Mucosa of descending colon (tissue), 3 donors: ENCODE measurements around the gene HYOU1. TPM values are rescaled to one million over a fixed set of nuclear protein-coding genes. Genes with fewer than 3 reads are reported as not detected.
A peak's percentile ranks its signal among the peaks of the same experiment; 100 is the strongest.

Experiments
- ATAC-seq: fragments of 200-7000 bp; cut with Tn5 transposase; one replicate; pipeline ENCODE4 v1.9.1; 2020; ENCODE audit warnings: mild to moderate bottlenecking, moderate library complexity
- DNase-seq, 3 donors: peaks; one replicate each; pipeline ENCODE4 v3.0.0-alpha.2; 2020
- H3K36me3 ChIP-seq: fragments of 200-600 bp; one replicate; pipeline ENCODE4 v1.8.0; 2021; ENCODE audit warnings: low read depth, mild to moderate bottlenecking
- H3K4me1 ChIP-seq: fragments of 200-600 bp; one replicate; pipeline ENCODE4 v1.8.0; 2021; ENCODE audit warnings: low read depth, mild to moderate bottlenecking
- H3K4me3 ChIP-seq: fragments of 200-600 bp; one replicate; pipeline ENCODE4 v1.8.0; 2021; ENCODE audit warnings: mild to moderate bottlenecking
- H3K9me3 ChIP-seq: fragments of 200-600 bp; one replicate; pipeline ENCODE4 v1.8.0; 2021; ENCODE audit warnings: mild to moderate bottlenecking
- intact Hi-C, 2 donors: fragments of 100-400 bp; cut with DNase I in 1 of 2; cut with micrococcal nuclease in 1 of 2; formaldehyde crosslinking; loops; one replicate each; pipeline versions ENCODE4 v1.11.0 to v1.11.1; 2022; cut with DNase I, micrococcal nuclease
- total RNA-seq, 3 donors: library from RNA; stranded (reverse); fragmentation: NEBNext Ultra II Directional in 2 of 3; extraction: Animal tissue kit (Norgen Biotek cat#: 25700) in 2 of 3; gene quantifications; one replicate each; pipeline versions ENCODE4 v1.2.1 to v1.2.4, GENCODE V29; 2021 to 2023
- TF ChIP-seq, protein P1 (sequence below): fragments of 200-600 bp; IDR thresholded peaks from one replicate; pipeline ENCODE4 v1.8.0; 2022; ENCODE audit warnings: antibody characterized with exemption, mild to moderate bottlenecking
- donor health status: DM: no; HTN: no; CAD: no; lungs with moderate emphysema.
- donor health status: DM: no; HTN: no; CAD: no.
- donor health status: DM: no; HTN: yes; CAD: no.

HYOU1 gene
- total RNA-seq, 3 donors from 2014 or later = 82.0 to 119 (median 101) TPM

DNA sequence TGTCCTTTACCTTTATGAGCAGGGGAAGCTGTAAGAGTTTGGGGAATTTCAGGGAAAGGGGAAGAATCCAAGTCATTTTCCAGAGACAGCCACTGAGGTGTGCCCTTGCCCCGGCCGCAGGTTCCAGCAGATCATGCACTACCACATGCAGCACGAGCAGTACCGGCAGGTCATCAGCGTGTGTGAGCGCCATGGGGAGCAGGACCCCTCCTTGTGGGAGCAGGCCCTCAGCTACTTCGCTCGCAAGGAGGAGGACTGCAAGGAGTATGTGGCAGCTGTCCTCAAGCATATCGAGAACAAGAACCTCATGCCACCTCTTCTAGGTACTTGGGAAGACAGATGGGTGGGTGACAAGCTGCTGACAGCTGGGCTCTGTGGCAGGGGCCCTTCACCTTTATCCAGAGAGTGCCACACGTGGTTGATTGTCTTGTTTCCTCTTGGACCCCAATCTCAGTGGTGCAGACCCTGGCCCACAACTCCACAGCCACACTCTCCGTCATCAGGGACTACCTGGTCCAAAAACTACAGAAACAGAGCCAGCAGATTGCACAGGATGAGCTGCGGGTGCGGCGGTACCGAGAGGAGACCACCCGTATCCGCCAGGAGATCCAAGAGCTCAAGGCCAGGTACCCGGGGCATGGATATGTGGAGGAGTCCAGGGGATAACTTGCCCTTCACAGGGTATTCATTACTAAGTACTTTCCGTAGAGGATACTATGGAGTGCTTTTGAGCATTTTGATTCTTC, 21.8 kb upstream of the HYOU1 start:
- Histone ChIP-seq H3K4me3 (no peak overlapping the region), H3K36me3 (peaks cover 27% of the 10 kb centered on the region), H3K4me1 (no peaks in the 10 kb centered on the region), H3K9me3 (no peaks in the 10 kb centered on the region)
- intact Hi-C loops = no loop called here
- ATAC-seq = no peak
- DNase-seq = no peak
- TF ChIP-seq, protein P1, sequence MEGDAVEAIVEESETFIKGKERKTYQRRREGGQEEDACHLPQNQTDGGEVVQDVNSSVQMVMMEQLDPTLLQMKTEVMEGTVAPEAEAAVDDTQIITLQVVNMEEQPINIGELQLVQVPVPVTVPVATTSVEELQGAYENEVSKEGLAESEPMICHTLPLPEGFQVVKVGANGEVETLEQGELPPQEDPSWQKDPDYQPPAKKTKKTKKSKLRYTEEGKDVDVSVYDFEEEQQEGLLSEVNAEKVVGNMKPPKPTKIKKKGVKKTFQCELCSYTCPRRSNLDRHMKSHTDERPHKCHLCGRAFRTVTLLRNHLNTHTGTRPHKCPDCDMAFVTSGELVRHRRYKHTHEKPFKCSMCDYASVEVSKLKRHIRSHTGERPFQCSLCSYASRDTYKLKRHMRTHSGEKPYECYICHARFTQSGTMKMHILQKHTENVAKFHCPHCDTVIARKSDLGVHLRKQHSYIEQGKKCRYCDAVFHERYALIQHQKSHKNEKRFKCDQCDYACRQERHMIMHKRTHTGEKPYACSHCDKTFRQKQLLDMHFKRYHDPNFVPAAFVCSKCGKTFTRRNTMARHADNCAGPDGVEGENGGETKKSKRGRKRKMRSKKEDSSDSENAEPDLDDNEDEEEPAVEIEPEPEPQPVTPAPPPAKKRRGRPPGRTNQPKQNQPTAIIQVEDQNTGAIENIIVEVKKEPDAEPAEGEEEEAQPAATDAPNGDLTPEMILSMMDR = no peak

DNA sequence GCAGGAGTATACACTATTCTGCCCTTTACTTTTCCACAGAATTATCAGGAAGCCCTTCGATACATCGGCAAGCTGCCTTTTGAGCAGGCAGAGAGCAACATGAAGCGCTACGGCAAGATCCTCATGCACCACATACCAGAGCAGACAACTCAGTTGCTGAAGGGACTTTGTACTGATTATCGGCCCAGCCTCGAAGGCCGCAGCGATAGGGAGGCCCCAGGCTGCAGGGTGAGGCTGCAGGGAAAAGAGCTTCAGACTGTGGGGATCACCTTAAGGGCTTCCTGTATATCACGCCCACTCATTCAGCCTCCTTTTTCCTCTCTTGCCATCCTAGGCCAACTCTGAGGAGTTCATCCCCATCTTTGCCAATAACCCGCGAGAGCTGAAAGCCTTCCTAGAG, 20.8 kb upstream of the HYOU1 start:
- Histone ChIP-seq H3K36me3 (peaks cover 27% of the 10 kb centered on the region), H3K4me1 (no peaks in the 10 kb centered on the region), H3K9me3 (no peaks in the 10 kb centered on the region), H3K4me3 (no peak overlapping the region)
- TF ChIP-seq, protein P1 = no peak
- ATAC-seq (no peak), DNase-seq (no peak)
- intact Hi-C loops = no loop called here

DNA sequence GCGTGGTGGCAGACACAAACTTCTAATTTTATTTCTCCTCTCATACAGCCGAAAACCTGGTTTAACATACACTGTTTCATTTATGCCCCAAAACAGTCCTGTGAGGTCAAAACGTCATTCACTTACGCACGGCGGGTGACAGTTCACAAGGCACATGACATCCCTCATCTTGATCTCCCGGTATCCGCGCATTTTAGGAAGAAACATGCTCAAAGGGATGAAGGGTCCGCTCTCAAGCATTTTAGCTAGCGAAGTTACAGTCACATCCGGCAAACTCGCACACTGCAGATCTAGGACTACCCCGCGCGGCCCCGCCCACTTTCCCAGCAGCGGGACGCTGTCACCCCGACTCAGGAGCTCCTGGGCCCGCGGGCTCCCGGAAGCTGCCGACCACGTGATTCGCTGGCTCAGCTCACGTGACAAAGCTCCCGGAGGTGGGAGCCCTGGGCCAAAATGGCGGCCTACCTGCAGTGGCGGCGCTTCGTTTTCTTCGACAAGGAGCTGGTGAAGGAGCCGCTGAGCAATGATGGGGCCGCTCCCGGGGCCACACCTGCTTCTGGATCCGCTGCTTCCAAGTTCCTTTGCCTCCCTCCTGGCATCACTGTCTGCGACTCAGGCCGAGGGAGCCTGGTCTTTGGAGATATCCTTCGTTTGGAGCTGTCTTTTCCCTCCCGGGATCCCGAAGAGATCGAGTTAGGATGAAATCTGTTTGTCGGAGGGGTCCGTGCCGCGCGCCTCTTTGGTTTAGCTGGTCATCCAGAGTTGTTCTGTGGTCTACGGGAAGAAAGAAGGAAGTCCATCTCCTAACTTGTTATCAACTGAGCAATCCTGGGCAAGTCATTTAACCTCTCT, 10.6 kb upstream of the HYOU1 start, which contains the start of gene VPS11:
TSS of gene VPS11 (plus strand) at position 448 of the 852 bp plus-strand sequence. CDS start at position 454, 6 bp downstream.
- intact Hi-C loops = no loop called here
- ATAC-seq (peak; percentile 99), DNase-seq (peak; percentile 97 to 99 (median 98))
- H3K9me3 ChIP-seq = no peaks in the 10 kb centered on the region
- peak within 1 kb of the TSS; percentile 65 for H3K4me3 ChIP-seq
- peaks cover 11% of the 10 kb centered on the region for H3K36me3 ChIP-seq
- TF ChIP-seq, protein P1 = no peak
- peaks cover 13% of the 10 kb centered on the region for H3K4me1 ChIP-seq

DNA sequence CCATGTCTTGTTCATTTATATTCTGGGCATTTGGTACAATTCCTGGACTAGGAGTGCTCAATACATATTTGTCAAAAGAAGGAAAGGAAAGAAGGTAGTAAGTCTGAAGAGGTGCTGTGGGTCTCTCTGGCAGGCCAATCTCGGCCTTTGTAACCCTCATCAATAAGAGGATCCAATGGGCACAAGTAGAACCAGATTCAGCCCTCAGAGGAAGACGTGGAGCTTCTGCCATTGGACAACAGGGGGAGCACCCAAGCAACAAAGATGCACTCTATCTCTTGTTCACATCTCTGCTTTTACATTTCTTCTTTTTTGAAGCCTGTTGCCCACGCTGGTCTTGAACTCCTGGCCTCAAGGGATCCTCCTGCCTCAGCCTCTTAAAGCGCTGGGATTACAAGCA, 8.4 kb upstream of the HYOU1 start:
- Histone ChIP-seq H3K4me1 (peaks cover 13% of the 10 kb centered on the region), H3K9me3 (no peaks in the 10 kb centered on the region), H3K36me3 (no peaks in the 10 kb centered on the region), H3K4me3 (no peak overlapping the region)
- peak in 1 of 3 donors; percentile 30 for DNase-seq
- no peak for ATAC-seq
- TF ChIP-seq, protein P1 = no peak
- intact Hi-C loops = no loop called here

DNA sequence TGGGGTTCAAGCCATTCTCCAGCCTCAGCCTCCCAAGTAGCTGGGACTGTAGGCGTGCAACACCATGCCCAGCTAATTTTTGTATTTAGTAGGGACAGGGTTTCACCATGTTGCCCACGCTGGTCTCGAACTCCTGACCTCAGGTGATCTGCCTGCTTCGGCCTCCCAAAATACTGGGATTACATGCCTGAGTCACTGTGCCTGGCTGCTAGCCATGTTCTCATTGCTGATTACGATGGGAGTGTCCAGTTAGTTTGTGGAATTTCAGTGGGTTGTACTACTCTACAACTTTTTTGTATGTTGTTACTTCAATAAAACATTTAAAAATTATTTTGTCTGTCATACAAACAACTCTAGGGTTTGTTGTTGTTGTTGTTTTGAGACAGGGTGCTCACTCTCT, 5.8 kb upstream of the HYOU1 start:
- H3K36me3 ChIP-seq = no peaks in the 10 kb centered on the region
- TF ChIP-seq, protein P1 = no peak
- peaks cover 14% of the 10 kb centered on the region for H3K4me1 ChIP-seq
- H3K9me3 ChIP-seq = no peaks in the 10 kb centered on the region
- ATAC-seq = no peak
- no peak for DNase-seq
- H3K4me3 ChIP-seq = no peak overlapping the region
- intact Hi-C loops = no loop called here
